ENCODE measurements around the gene PLXNC1.

DNA sequence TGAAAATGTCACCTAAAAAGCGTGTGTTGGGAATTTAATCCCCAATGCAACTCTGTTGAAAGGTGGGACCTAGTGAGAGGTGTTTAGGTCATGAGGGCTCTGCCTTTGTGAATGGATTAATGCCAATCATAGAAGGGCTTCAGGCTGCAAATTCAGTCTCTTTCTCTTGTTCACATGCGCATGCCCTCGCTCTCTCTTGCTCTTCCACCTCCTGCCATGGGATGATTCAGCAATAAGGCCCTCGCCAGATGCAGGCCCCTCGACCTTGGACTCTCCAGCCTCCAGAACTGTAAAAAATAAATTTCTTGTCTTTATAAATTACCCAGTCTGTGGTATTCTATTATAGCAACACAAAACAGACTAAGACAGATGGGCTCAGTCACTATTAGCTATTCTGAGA lies 55.4 kb downstream of the PLXNC1 start:
- TF ChIP-seq, protein P1, sequence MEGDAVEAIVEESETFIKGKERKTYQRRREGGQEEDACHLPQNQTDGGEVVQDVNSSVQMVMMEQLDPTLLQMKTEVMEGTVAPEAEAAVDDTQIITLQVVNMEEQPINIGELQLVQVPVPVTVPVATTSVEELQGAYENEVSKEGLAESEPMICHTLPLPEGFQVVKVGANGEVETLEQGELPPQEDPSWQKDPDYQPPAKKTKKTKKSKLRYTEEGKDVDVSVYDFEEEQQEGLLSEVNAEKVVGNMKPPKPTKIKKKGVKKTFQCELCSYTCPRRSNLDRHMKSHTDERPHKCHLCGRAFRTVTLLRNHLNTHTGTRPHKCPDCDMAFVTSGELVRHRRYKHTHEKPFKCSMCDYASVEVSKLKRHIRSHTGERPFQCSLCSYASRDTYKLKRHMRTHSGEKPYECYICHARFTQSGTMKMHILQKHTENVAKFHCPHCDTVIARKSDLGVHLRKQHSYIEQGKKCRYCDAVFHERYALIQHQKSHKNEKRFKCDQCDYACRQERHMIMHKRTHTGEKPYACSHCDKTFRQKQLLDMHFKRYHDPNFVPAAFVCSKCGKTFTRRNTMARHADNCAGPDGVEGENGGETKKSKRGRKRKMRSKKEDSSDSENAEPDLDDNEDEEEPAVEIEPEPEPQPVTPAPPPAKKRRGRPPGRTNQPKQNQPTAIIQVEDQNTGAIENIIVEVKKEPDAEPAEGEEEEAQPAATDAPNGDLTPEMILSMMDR (conservative IDR thresholded peaks at IDR 0.05; ENCODE audit: low read length) = no peak
- no peak for TF ChIP-seq EZH2phosphoT487 (IDR thresholded peaks at IDR 0.05; ENCODE audit: borderline replicate concordance)

Data from Loucy (cell line).